Ureter (tissue), 1 donor: ENCODE measurements around the gene PTPRK. TPM values are rescaled to one million over a fixed set of nuclear protein-coding genes. Genes with fewer than 3 reads are reported as not detected.

Experiments used
- DNase-seq: peaks from one replicate; pipeline ENCODE4 v3.0.0-alpha.2; 2020; ENCODE audit warnings: low spot score
- total RNA-seq: library from RNA; stranded (reverse); gene quantifications from one replicate; pipeline ENCODE4 v1.2.4, GENCODE V29; 2023
- donor health status: DM: yes; HTN: yes; CAD: no.

Gene PTPRK
- total RNA-seq, 1 donor from 2014 or later = 107 TPM

- no peak for DNase-seq
Measured at GRCh38 chr6:128192972-128193371, 327.4 kb downstream of the PTPRK start.

DNA sequence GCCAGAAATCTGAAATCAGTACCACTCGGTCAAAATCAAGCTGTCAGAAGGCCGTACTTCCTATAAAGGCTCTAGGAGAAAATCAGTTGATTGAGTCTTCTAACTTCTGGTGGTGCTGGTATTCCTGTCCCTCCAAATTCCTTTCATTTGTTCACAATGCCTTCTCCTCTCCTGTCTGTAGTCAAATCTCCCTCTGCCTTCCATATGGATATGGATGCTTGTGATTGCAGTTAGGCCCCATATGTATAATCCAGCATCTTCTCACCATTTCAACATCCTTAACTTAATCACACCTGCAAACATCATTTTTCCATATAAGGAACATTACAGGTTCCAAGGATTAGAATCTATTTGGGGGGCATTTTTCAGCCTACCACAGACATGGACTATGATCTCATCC, 331.7 kb downstream of the PTPRK start:
- no peak for DNase-seq

- DNase-seq = no peak
Measured at GRCh38 chr6:128186729-128187128, 333.7 kb downstream of the PTPRK start.

DNA sequence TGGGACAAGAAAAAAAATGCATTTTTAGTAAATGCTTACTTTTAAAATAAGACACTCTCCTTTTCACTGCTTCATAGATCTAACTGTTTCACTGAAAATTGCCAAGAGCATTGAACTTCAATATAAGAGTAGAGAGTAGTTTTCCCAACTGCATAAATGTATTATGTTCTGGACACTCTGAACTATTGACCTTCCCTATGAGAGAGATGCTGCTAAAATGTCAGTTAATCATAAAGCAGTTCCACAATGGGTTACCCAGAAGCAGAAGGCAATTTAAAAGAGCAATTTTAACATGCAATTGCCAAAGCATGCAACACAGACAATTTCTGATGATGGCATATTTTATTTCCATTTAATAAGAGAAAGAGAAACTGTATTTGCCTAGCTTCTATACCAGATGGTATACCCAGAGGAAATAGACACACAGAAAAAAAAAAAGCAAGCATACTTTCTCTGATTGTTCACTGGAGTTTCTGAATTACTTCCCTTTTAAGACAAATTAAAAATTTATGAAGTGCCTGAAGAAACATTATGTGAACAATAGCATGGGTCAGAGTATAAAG, 340.4 kb downstream of the PTPRK start:
- DNase-seq = no peak

- no peak for DNase-seq
Measured at GRCh38 chr6:128174724-128175123, 345.7 kb downstream of the PTPRK start.

GRCh38 chr6:128172752-128173682, 347.4 kb downstream of the PTPRK start:
- no peak for DNase-seq

GRCh38 chr6:128172081-128172480, 348.3 kb downstream of the PTPRK start:
- no peak for DNase-seq

GRCh38 chr6:128171182-128171581, 349.2 kb downstream of the PTPRK start:
- DNase-seq = no peak

DNA sequence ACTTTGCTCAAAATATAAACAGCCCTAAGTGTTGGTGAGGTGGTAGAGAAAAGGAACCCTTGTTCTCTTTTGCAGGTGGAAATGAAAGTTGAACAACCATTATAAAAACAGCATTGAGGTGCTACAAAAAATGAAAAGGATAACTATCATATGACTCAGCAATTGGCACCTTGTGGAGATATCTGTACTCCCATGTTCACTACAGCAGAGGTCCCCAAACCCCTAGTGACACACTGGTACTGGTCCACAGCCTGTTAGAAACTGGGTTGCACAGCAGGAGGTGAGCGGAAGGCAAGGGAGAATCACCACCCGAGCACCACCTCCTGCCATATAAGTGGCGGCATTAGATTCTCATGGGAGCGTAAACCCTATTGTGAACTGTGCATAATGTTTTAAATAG, 352.2 kb downstream of the PTPRK start:
- DNase-seq = no peak

DNA sequence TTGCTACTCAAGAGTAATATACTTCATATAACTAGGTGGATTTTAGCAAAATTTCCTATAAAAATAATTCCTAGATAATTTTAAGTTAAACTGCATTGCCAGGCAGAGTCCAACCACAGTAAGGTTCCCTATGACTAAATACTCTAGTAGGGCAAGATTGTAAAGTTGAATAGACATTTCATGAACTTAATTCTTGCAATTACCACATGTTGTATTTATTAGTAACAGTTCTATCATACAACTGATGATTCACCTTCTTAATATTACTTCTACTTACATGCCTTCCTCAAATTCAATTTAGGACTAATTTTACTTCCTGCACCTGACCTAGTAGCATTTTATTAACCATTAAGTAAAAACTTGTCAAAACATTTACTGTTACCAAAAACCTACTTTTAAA, 352.8 kb downstream of the PTPRK start:
- no peak for DNase-seq

- no peak for DNase-seq
Measured at GRCh38 chr6:128164254-128164653, 356.1 kb downstream of the PTPRK start.

- DNase-seq = no peak
Measured at GRCh38 chr6:128162423-128162822, 358.0 kb downstream of the PTPRK start.

DNA sequence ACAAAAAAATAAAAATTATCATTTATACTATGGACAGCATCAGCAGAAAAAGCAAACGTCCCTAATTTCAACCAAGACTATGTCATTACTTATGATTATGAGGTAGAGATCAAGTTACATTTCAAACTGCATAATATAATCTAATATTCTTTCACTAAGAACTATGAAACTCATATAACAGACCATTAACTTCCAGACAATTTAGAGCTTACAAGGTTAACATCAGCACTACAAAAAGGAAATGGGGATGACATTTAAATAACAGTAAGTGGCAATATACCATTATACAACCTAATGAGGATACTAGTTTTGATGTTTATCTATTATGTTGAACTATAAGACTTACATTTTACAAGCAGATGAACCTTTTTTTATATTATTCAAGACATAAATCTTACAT, 358.6 kb downstream of the PTPRK start:
- DNase-seq = no peak

GRCh38 chr6:128161263-128161662, 359.1 kb downstream of the PTPRK start:
- no peak for DNase-seq

- no peak for DNase-seq
Measured at GRCh38 chr6:128158496-128158895, 361.9 kb downstream of the PTPRK start.

- DNase-seq = no peak
Measured at GRCh38 chr6:128156321-128157111, 363.9 kb downstream of the PTPRK start.

DNA sequence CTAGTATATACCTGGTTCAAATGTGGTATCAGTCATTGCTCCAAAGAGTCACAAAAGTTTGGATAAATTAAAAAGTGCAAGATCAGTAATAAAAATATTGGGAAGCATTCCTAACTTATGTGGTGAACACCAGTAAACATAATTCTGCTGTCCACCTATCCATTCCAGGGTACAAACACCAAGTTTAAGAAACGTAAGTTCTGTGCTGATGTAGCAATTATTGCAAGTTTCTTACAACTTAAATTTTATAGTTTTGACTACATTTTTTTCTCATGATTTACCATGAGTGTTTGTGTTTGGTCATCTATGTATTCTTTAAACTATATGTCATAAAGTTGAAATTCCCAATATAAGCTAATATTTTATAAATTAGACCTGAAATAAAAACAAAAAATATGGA, 364.6 kb downstream of the PTPRK start:
- no peak for DNase-seq

GRCh38 chr6:128152551-128152950, 367.8 kb downstream of the PTPRK start:
- DNase-seq = no peak

DNA sequence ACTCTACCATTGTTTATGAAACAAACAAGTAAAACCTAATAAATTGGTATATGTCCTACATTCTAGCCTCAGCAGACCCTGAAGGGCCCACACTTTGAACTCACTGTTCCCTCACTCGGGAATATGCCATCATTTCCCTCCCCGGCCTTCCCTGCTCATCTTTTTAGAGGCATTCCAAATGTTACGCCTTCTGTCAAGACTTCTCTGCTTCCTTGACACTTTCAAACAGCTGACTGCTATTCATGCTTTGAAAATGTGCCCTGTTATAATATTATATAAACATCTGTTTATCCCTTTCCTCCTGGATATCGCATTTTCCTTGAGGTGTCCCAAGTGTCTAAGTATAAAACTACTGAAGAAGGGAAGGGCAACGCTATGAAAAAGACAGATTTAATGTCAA, 370.0 kb downstream of the PTPRK start:
- no peak for DNase-seq

- DNase-seq = no peak
Measured at GRCh38 chr6:128149796-128150195, 370.6 kb downstream of the PTPRK start.

GRCh38 chr6:128144320-128144719, 376.1 kb downstream of the PTPRK start:
- no peak for DNase-seq

GRCh38 chr6:128141932-128142331, 378.5 kb downstream of the PTPRK start:
- DNase-seq = no peak

GRCh38 chr6:128139519-128139918, 380.9 kb downstream of the PTPRK start:
- no peak for DNase-seq
